GM11168 (cell line): ENCODE data around the gene CHSY3.
"Not testable (repeated sequence)": the region's sequence is repeated elsewhere in the genome, so short reads cannot be mapped to it uniquely, and the experiment has no call there.

Experiments used
- in situ Hi-C: fragments of 300-500 bp; cut with MboI; formaldehyde crosslinking; loops from one replicate; pipeline ENCODE4 v1.12.0; 2022; ENCODE audit warnings: low sequenced_read_pairs; ENCODE audit not compliant: unreplicated experiment

The CHSY3 gene

GRCh38 chr5:130138406-130139045, 234.3 kb downstream of the CHSY3 start:
- in situ Hi-C loops: no loop called here

DNA sequence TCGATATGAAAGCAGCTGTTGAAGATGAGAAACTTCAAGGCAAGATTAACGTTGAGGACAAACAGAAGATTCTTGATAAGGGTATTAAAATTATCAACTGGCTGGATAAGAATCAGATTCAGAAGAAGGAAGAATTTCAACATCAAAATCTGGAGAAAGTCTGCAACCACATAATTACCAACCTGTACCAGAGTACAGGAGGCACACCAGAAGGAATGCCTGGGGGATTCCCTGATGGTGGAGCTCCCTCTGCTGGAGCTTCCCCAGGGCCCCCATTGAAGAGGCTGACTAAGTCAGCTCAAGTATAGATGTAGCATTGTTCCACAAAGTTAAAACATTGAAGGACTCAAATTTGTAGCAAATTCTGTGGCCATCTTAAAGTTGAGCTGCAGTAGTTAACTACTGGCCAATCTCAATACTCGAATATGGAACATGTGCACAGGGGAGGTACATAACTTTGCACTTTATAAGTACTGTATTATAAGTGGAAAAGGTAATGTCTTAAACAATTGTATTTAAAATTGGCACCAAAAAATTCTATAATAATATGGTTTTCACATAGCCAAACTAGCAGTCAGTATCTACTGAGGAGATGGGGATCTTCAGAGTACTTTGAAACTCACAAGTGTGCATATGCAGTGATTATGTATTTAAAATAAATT, 237.5 kb downstream of the CHSY3 start:
- in situ Hi-C loops: no loop called here

- in situ Hi-C loops: no loop called here
These were observed 247.0 kb downstream of the CHSY3 start for GRCh38 chr5:130151239-130151638.

DNA sequence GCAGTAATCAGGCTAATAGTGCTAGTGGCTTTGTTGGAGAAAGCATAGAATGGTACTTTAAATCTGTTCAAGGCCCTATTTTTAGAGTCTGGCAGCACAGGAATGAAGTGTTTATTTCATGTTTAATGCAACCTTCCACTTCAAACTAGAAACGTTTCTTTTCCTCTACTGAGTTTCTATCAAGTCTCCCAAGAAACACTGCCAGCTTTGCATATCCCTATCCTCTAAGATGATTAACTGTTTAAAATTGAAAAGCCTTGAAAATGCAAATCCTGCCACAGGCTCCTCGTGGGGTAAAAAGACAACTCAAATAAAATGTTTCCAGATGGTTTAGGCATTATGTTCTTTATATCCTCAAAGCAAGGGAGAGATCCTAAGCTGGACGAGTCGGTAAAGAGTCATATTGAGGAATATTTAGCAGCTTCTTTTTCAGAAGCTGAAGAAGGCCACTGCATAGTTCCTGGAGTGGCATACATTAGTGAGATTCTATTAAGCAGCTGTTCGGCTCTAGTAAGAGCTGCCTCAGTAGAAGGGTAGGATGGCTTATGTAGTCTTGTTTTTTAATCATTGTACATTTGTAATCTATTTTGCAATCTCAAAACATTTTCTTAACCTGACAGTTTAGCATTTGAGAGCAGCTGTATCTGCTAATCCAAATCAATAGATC, 251.2 kb downstream of the CHSY3 start:
- in situ Hi-C loops: no loop called here

- in situ Hi-C loops: no loop called here
These were observed 253.8 kb downstream of the CHSY3 start for GRCh38 chr5:130158036-130158435.

GRCh38 chr5:130159968-130160367, 255.7 kb downstream of the CHSY3 start:
- in situ Hi-C loops: no loop called here

DNA sequence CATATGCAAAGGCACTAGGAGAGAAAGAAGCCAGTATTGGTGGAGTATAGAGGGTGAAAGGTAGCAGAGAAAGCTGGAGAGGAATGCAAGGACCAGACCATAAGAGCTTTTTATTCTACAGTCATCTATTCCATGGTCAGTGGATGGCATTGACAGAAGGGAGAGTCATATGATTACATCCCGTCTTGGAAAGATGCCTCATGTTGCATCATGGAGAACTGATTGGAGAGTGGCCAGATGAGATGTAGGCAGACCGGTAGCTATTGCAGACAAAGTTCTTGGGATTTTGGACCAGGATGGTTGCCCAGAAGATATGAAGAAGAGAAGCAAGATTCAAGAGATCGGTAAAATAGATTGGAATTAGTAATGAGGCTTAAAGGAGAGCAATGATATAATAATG, 260.7 kb downstream of the CHSY3 start:
- in situ Hi-C loops: no loop called here

DNA sequence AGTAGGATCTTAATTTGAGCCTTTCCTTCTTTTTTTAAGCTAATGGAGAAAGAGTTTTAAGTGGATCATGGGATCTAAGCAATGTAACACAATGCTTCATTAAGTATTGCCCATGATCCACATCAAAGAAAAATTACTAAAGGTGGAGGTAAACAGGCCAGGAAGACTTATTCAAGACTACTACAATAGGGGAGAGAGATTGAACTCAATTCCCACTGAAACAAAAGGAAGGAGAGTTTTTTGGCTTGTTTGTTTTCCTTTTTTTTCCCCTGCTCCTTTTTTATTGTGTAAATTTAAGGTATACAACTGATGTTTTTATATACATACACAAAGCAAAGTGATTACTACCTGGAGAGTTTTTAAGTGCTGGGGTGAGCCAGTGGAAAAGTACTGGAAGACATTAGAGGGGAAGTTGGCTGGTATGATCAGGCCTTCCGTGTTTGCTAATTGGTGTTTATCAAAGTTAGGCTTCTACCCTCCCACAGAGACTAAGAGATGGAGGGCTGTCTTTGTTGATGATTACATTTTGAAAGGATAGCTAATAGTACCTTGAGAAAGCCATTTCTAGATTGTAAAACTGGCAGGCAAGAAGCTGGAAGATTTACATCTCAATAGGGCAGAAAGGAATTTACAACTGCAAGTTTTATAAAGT, 262.7 kb downstream of the CHSY3 start:
- in situ Hi-C loops: no loop called here

- in situ Hi-C loops: no loop called here
These were observed 263.9 kb downstream of the CHSY3 start for GRCh38 chr5:130168211-130168610.

DNA sequence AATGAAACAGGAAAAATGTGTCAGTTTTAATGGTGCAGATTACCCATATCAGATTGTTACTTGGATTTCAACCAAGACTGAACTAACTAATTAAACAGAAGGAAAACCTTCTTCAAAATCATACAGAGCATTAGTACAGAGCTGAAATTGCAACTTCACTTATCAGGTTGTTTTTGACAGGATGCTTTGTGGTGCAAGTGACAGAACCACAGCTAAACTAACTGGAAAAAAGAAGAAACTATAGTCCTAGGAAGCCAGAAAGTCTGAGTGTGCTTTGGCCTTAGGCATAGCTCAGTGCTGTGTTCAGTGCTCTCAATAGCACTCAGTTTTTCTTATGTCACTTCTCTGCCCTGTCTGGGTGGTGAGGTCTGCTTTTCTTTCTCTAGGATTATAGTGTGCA, 267.4 kb downstream of the CHSY3 start:
- in situ Hi-C loops: no loop called here

- in situ Hi-C loops: no loop called here
These were observed 278.9 kb downstream of the CHSY3 start for GRCh38 chr5:130183115-130183514.

GRCh38 chr5:130189961-130190360, 285.7 kb downstream of the CHSY3 start:
- in situ Hi-C loops: no loop called here

DNA sequence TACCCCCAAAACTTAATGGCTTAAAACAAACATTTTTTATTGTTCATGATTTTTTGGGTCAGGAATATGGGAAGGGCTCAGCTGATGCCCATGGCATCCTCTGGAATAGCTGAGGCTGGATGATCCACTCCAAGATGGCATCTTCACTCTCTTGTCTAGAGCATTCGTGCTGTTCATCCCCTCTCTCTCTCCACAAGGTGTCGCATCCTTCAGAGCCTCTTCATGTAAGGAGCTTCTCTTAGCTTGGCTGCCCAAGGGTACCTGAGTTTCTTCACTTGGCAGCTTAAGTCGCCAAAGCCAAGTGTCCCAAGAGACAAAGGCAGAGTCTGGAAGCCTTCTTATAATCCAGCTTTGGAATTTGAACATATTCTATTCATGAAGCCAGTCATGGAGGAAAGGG, 294.7 kb downstream of the CHSY3 start:
- in situ Hi-C loops: no loop called here

GRCh38 chr5:130206686-130207085, 302.4 kb downstream of the CHSY3 start:
- in situ Hi-C loops: no loop called here

DNA sequence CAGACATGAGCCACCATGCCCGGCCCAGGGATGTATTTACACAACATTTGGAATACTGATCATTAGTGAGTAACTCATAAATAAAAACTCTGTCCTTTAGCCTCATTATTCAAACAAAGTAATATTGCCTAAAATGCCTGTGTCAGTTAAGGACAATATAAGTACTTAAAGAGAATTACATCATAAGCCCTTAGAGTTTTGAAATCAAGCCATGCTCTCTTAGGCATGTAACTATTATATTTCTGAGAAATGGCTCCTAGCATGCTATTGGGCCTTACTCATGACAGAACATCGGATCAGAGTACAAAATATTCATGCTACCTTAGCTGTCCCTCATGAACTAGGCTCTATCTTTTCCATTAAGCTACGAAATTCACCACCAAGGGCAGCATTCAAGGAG, 309.3 kb downstream of the CHSY3 start:
- in situ Hi-C loops: no loop called here

DNA sequence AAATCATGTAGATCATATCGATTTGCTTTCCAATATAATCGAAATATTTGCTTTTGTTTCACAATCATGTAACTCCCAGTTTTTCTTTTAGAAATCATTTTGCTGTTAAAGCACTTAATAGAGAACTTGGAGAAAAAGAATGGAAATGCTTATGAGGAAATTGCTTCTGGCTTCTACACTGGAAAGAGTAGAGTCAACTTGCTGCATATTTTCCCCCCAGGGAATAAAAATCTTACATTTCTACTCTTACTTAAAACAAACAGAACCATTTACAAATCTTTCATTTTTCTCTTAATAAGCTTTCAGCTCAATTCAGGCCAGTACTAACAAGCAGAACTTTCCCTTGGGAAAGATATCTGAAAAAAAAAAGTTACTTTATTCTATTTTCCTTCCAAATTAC, 312.0 kb downstream of the CHSY3 start:
- in situ Hi-C loops: no loop called here

DNA sequence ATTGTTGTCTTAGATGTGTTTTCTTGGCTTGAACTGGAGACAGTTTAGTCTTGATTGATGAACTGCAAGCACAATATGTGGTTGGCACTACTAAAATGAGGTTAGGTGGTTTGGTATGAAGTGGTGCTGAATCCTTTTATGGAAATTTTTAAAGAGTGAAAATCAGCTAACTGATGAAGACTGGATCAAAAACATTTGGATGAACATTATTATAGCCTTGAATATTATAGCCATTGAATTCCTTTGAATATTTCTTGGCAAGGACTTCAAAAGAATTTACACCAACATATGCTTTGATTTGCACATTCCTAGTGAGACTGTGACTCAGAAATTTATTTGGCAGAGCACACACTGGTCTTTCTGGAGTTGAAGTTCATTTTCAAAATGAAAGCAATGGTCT, 318.3 kb downstream of the CHSY3 start:
- in situ Hi-C loops: no loop called here

- in situ Hi-C loops: not testable (repeated sequence)
These were observed 322.3 kb downstream of the CHSY3 start for GRCh38 chr5:130226556-130226955.

DNA sequence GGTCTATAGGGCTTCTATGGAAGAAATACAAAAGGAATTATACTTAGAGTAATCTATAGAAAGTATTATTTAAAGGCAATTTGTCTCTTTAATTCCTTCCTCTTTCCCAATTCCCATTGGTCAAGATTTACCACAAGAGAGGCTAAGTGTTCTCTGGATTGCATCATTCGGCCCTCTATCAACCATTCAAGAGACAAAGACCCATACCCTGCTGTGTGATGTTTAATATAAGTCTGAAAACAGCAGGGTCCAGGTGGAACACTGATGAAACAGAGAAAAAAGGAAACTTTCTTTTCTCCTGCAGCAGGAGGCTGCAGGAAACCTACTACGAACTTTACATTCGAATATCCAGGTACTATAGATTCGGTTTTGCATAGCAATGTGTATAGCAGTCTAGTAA, 323.4 kb downstream of the CHSY3 start:
- in situ Hi-C loops: no loop called here

GRCh38 chr5:130231786-130232185, 327.5 kb downstream of the CHSY3 start:
- in situ Hi-C loops: no loop called here

DNA sequence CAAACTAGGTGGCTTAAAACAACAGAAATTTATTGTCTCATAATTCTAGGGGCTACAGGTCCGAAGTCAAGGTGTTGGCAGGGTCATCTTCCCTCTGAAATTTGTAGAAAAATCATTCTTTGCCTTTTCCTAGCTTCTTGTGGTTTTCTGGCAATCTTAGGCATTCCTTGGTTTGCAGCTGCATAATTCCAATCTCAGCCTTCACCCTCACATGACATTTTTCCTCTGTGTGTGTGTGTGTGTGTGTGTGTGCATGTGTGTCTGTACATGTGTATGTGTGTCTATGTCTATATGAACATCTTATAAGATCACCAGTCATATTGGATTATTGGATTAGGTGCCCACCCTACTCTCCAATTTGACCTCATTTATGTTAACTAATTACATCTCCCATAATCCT, 330.6 kb downstream of the CHSY3 start:
- in situ Hi-C loops: no loop called here
